Activated CD4-positive, alpha-beta T cell treated with anti-CD3 and anti-CD28 coated beads, Interleukin-2, amount 10 ng/mL, durations not matched to agents 7 days and 5 days (primary cell): Measurements from ENCODE around the gene HECW1. TPM values are rescaled to one million over a fixed set of nuclear protein-coding genes. Genes with fewer than 3 reads are reported as not detected.
"Not testable (repeated sequence)": the region's sequence is repeated elsewhere in the genome, so short reads cannot be mapped to it uniquely, and the experiment has no call there.

Source experiments
- CTCF ChIA-PET: fragments of 350-600 bp; sonication (Branson Sonifier 250); formaldehyde crosslinking; loops from one replicate; lab custom pipeline; 2021; ENCODE audit warnings: antibody characterized with exemption; lab: Charles Lee
- POLR2A ChIA-PET: fragments of 350-600 bp; sonication (Branson Sonifier 250); formaldehyde crosslinking; loops from one replicate; lab custom pipeline; 2021; ENCODE audit warnings: antibody characterized with exemption; lab: Charles Lee
- DNase-seq: peaks from one replicate; pipeline ENCODE4 v3.0.0-alpha.2; 2020
- H3K27ac Mint-ChIP-seq: one replicate; pipeline ENCODE4 v1.8.0; 2021; ENCODE audit warnings: mild to moderate bottlenecking, moderate library complexity, mixed read lengths
- H3K27me3 Mint-ChIP-seq: one replicate; pipeline ENCODE4 v1.8.0; 2021; ENCODE audit warnings: mixed read lengths
- H3K36me3 Mint-ChIP-seq: one replicate; pipeline ENCODE4 v1.8.0; 2021; ENCODE audit warnings: low read depth, mixed read lengths
- H3K4me1 Mint-ChIP-seq: one replicate; pipeline ENCODE4 v1.8.0; 2021; ENCODE audit warnings: mixed read lengths
- H3K4me3 Mint-ChIP-seq: one replicate; pipeline ENCODE4 v1.8.0; 2021; ENCODE audit warnings: mild to moderate bottlenecking, moderate library complexity, mixed read lengths
- H3K9me3 Mint-ChIP-seq: one replicate; pipeline ENCODE4 v1.8.0; 2021; ENCODE audit warnings: mixed read lengths
- total RNA-seq, 2 experiments: library from RNA; stranded (reverse); gene quantifications; one replicate each; pipeline ENCODE4 v1.2.3, GENCODE V29; 2021

HECW1 gene
- total RNA-seq, 2 experiments from 2014 or later: not detected

- Mint-ChIP-seq H3K9me3 (no peaks in the 10 kb centered on the region), H3K36me3 (no peaks in the 10 kb centered on the region), H3K27me3 (peaks cover 53% of the 10 kb centered on the region), H3K4me3 (no peak overlapping the region), H3K4me1 (peaks cover 9% of the 10 kb centered on the region), H3K27ac (no peak overlapping the region)
- POLR2A ChIA-PET: no interaction called here
- CTCF ChIA-PET: no interaction called here
- no peak for DNase-seq
Measured at GRCh38 chr7:43116451-43116850, 4.0 kb downstream of the HECW1 start.

- POLR2A ChIA-PET: no interaction called here
- H3K36me3 Mint-ChIP-seq: no peaks in the 10 kb centered on the region
- no peaks in the 10 kb centered on the region for H3K9me3 Mint-ChIP-seq
- CTCF ChIA-PET: no interaction called here
- H3K4me1 Mint-ChIP-seq: peaks cover 8% of the 10 kb centered on the region
- H3K27me3 Mint-ChIP-seq: peaks cover 47% of the 10 kb centered on the region
- no peak overlapping the region for H3K27ac Mint-ChIP-seq
- DNase-seq: no peak
- no peak overlapping the region for H3K4me3 Mint-ChIP-seq
Measured at GRCh38 chr7:43117095-43117494, 4.6 kb downstream of the HECW1 start.

- ChIA-PET CTCF (no interaction called here), POLR2A (no interaction called here)
- Mint-ChIP-seq H3K9me3 (no peaks in the 10 kb centered on the region), H3K27ac (no peak overlapping the region), H3K4me3 (no peak overlapping the region), H3K36me3 (no peaks in the 10 kb centered on the region), H3K4me1 (peaks cover 6% of the 10 kb centered on the region), H3K27me3 (peaks cover 42% of the 10 kb centered on the region)
- no peak for DNase-seq
Measured at GRCh38 chr7:43117861-43118260, 5.4 kb downstream of the HECW1 start.

GRCh38 chr7:43118313-43118712 lies 5.9 kb downstream of the HECW1 start:
- no peaks in the 10 kb centered on the region for H3K36me3 Mint-ChIP-seq
- H3K27me3 Mint-ChIP-seq: peaks cover 42% of the 10 kb centered on the region
- H3K4me3 Mint-ChIP-seq: no peak overlapping the region
- peaks cover 6% of the 10 kb centered on the region for H3K4me1 Mint-ChIP-seq
- DNase-seq: no peak
- ChIA-PET CTCF (interaction anchor here (0.6 kb wide), 1 partner anchor 604 kb away, joined by 3 read pairs; no protein-coding TSS in a partner anchor), POLR2A (no interaction called here)
- H3K27ac Mint-ChIP-seq: no peak overlapping the region
- no peaks in the 10 kb centered on the region for H3K9me3 Mint-ChIP-seq

- Mint-ChIP-seq H3K9me3 (no peaks in the 10 kb centered on the region), H3K4me1 (no peaks in the 10 kb centered on the region), H3K27ac (no peak overlapping the region), H3K4me3 (no peak overlapping the region), H3K36me3 (no peaks in the 10 kb centered on the region), H3K27me3 (peaks cover 32% of the 10 kb centered on the region)
- CTCF ChIA-PET: no interaction called here
- no peak for DNase-seq
- POLR2A ChIA-PET: no interaction called here
Measured at GRCh38 chr7:43119371-43120075, 7.1 kb downstream of the HECW1 start.

- H3K9me3 Mint-ChIP-seq: no peaks in the 10 kb centered on the region
- ChIA-PET CTCF (no interaction called here), POLR2A (no interaction called here)
- no peaks in the 10 kb centered on the region for H3K4me1 Mint-ChIP-seq
- no peak overlapping the region for H3K27ac Mint-ChIP-seq
- no peak overlapping the region for H3K4me3 Mint-ChIP-seq
- peaks cover 10% of the 10 kb centered on the region for H3K27me3 Mint-ChIP-seq
- H3K36me3 Mint-ChIP-seq: no peaks in the 10 kb centered on the region
- DNase-seq: no peak
Measured at GRCh38 chr7:43121973-43122372, 9.5 kb downstream of the HECW1 start.

DNA sequence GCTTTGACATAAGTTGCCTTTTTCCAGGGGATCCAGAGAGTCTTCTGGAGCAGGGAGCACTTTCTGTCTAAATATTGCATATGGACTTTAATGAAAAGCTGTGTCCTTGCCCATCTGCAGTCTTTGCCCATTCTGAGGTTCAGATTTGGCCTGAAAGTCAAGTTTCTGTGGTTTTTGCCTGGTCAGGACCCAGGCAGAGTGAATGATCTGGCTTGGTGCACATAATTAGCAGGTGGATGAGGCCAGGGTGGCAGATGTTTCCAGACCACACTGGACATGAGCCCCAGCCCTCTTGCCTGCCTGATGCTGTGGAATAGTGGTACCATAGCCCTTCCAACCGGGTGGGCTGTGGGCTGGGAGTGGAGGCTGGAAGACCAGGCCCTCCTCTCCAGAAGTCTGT lies 11.0 kb downstream of the HECW1 start:
- ChIA-PET CTCF (no interaction called here), POLR2A (no interaction called here)
- DNase-seq: no peak
- no peak overlapping the region for H3K27ac Mint-ChIP-seq
- H3K4me1 Mint-ChIP-seq: no peaks in the 10 kb centered on the region
- no peaks in the 10 kb centered on the region for H3K27me3 Mint-ChIP-seq
- no peaks in the 10 kb centered on the region for H3K36me3 Mint-ChIP-seq
- H3K9me3 Mint-ChIP-seq: no peaks in the 10 kb centered on the region
- no peak overlapping the region for H3K4me3 Mint-ChIP-seq

GRCh38 chr7:43124388-43124787 lies 11.9 kb downstream of the HECW1 start:
- H3K4me1 Mint-ChIP-seq: no peaks in the 10 kb centered on the region
- H3K27ac Mint-ChIP-seq: no peak overlapping the region
- H3K36me3 Mint-ChIP-seq: no peaks in the 10 kb centered on the region
- H3K4me3 Mint-ChIP-seq: no peak overlapping the region
- no peaks in the 10 kb centered on the region for H3K27me3 Mint-ChIP-seq
- DNase-seq: no peak
- POLR2A ChIA-PET: no interaction called here
- H3K9me3 Mint-ChIP-seq: no peaks in the 10 kb centered on the region
- CTCF ChIA-PET: no interaction called here

DNA sequence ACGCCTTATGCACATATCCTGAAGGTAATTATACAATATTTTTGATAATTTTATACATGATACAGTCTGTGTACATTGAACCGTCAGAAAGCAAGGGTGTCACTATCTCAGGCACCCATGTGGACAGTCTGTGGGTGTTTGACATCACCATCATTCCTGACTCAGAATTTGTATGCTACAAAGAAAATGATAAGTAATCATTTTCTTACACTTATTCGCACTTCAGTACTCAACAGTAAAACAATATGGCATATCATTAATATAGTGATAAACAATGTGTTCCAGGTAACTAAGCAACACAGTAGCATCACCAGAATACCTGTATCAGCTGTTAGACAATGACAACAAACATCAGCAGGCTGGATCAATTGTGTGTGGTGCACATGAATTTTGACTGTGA lies 17.9 kb downstream of the HECW1 start:
- Mint-ChIP-seq H3K9me3 (no peaks in the 10 kb centered on the region), H3K36me3 (no peaks in the 10 kb centered on the region), H3K27ac (no peak overlapping the region), H3K27me3 (peaks cover 2% of the 10 kb centered on the region), H3K4me3 (no peak overlapping the region), H3K4me1 (no peaks in the 10 kb centered on the region)
- ChIA-PET POLR2A (no interaction called here), CTCF (no interaction called here)
- no peak for DNase-seq

DNA sequence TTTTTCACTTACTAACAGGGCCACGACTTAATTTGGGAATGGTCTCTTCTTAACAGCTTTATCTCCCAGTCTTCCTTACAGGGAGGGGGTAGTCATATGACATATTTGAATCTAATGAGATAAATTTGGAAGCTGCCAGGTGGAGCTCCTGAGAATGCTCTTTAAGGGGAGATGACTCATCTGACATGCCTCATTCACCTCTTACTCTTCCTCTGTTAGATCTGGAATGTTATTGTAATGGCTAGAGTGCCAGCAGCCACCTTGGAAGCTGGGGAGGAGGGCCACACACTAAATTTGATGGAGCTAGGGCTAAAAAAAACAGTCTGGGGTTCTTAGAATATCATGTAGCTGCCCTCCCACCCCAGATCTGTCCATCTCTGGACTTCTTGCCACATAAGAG lies 22.7 kb downstream of the HECW1 start:
- H3K27me3 Mint-ChIP-seq: peaks cover 17% of the 10 kb centered on the region

GRCh38 chr7:43136064-43136463 lies 23.6 kb downstream of the HECW1 start:
- CTCF ChIA-PET: no interaction called here
- H3K9me3 Mint-ChIP-seq: no peaks in the 10 kb centered on the region
- H3K36me3 Mint-ChIP-seq: no peaks in the 10 kb centered on the region
- H3K27me3 Mint-ChIP-seq: peaks cover 20% of the 10 kb centered on the region
- H3K4me1 Mint-ChIP-seq: no peaks in the 10 kb centered on the region
- no peak for DNase-seq
- no peak overlapping the region for H3K27ac Mint-ChIP-seq
- H3K4me3 Mint-ChIP-seq: no peak overlapping the region
- POLR2A ChIA-PET: no interaction called here

More for the DNA sequence above, 22.7 kb downstream of the HECW1 start:
- Mint-ChIP-seq H3K4me3 (no peak overlapping the region), H3K27ac (no peak overlapping the region), H3K4me1 (no peaks in the 10 kb centered on the region), H3K9me3 (no peaks in the 10 kb centered on the region), H3K36me3 (no peaks in the 10 kb centered on the region)
- ChIA-PET CTCF (no interaction called here), POLR2A (no interaction called here)
- no peak for DNase-seq

- DNase-seq, H3K27ac Mint-ChIP-seq, H3K4me3 Mint-ChIP-seq, H3K9me3 Mint-ChIP-seq, POLR2A ChIA-PET, H3K36me3 Mint-ChIP-seq, CTCF ChIA-PET, H3K4me1 Mint-ChIP-seq: not testable (repeated sequence)
- peaks cover 20% of the 10 kb centered on the region for H3K27me3 Mint-ChIP-seq
Measured at GRCh38 chr7:43137121-43137744, 24.8 kb downstream of the HECW1 start.

DNA sequence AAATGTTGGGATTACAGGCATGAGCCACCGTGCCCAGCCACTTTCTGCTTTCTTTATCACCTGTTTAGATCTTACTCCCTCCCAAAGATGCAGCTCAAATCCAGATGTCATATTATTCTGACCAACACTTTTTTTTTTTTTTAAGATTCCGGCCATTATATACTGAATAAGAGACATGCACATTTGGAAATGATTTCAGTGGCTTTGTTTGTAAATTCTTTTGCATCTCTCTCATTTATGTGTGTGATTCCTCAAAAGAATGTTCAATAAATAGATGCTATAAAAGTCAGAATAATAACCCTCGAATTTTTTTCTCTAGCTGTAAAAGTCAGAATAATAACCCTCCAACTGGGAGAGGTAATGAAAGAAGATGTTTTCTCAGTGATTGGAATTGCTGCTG lies 25.4 kb downstream of the HECW1 start:
- Mint-ChIP-seq H3K36me3 (no peaks in the 10 kb centered on the region), H3K9me3 (no peaks in the 10 kb centered on the region), H3K4me1 (no peaks in the 10 kb centered on the region), H3K27me3 (peaks cover 20% of the 10 kb centered on the region), H3K4me3 (no peak overlapping the region), H3K27ac (no peak overlapping the region)
- ChIA-PET CTCF (no interaction called here), POLR2A (no interaction called here)
- DNase-seq: no peak

GRCh38 chr7:43138710-43139109 lies 26.3 kb downstream of the HECW1 start:
- no peak for DNase-seq
- H3K36me3 Mint-ChIP-seq: no peaks in the 10 kb centered on the region
- H3K27me3 Mint-ChIP-seq: peaks cover 20% of the 10 kb centered on the region
- CTCF ChIA-PET: no interaction called here
- no peak overlapping the region for H3K27ac Mint-ChIP-seq
- H3K4me3 Mint-ChIP-seq: no peak overlapping the region
- POLR2A ChIA-PET: no interaction called here
- H3K4me1 Mint-ChIP-seq: no peaks in the 10 kb centered on the region
- H3K9me3 Mint-ChIP-seq: no peaks in the 10 kb centered on the region
